ENCODE measurements around the gene EFCAB8. TPM values are rescaled to one million over a fixed set of nuclear protein-coding genes. Genes with fewer than 3 reads are reported as not detected.
A peak's percentile ranks its signal among the peaks of the same experiment; 100 is the strongest.

Gene EFCAB8
- total RNA-seq, 1 experiment from 2014 or later: 0.09 TPM

GRCh38 chr20:33000802-33001466 lies 142.2 kb downstream of the EFCAB8 start:
- no peak overlapping the region for H2BK12ac ChIP-seq (ENCODE audit: insufficient read length, low read depth, low read length)
- peaks cover 0 to 4% (median 0%) of the 10 kb centered on the region in 3 experiments; a peak in 3 of 7 replicates for H3K36me3 Mint-ChIP-seq (ENCODE audit: insufficient read depth in 1 of 3, low read depth in 3 of 3)
- H2AFZ ChIP-seq (ENCODE audit: low read length): no peak overlapping the region
- no peak overlapping the region for H3K23ac ChIP-seq (ENCODE audit: insufficient read length, low read depth, low read length)
- H3K14ac ChIP-seq (ENCODE audit: insufficient read depth, low read length): no peak overlapping the region
- H3K27me3 ChIP-seq (ENCODE audit: insufficient read depth, low read length): no peaks in the 10 kb centered on the region
- TF ChIP-seq CTCF (conservative IDR thresholded peaks at IDR 0.05): no peak
- peaks cover 5% of the 10 kb centered on the region in 2 experiments; a peak in 3 of 5 replicates for H3K9me3 Mint-ChIP-seq
- no peak overlapping the region for H2BK15ac ChIP-seq (ENCODE audit: low read depth, low read length)
- no peak overlapping the region for H3K4me2 ChIP-seq (ENCODE audit: insufficient read depth, insufficient read length, low read length)
- no peak overlapping the region for H4K91ac ChIP-seq (ENCODE audit: insufficient read length, low read depth, low read length)
- H3K4me1 ChIP-seq (ENCODE audit: insufficient read depth, low read length): no peaks in the 10 kb centered on the region
- H3K23me2 ChIP-seq (ENCODE audit: insufficient read length, low read depth, low read length, poor library complexity, severe bottlenecking): no peaks in the 10 kb centered on the region
- H4K20me1 ChIP-seq (ENCODE audit: control insufficient read depth, insufficient read depth, insufficient read length): no peaks in the 10 kb centered on the region
- H3K79me2 ChIP-seq (ENCODE audit: insufficient read depth, low read length): no peaks in the 10 kb centered on the region
- no CpG with 5 or more reads among the region's 9 CpGs for WGBS (ENCODE audit: extremely low coverage, insufficient read length, low lambda C conversion rate)
- no peak overlapping the region for H4K8ac ChIP-seq (replicated peaks; ENCODE audit: insufficient read length, low read depth, low read length)
- no peak overlapping the region for H2BK5ac ChIP-seq (ENCODE audit: insufficient read length, low read length)
- H3K4me1 Mint-ChIP-seq: 0 out of 4 replicates have a peak, but pooled peaks cover 0 to 2% of the 10 kb centered on the region in 2 experiments
- H2BK120ac ChIP-seq (ENCODE audit: low read depth, low read length, poor library complexity, severe bottlenecking): no peak overlapping the region
- H3K27me3 Mint-ChIP-seq (ENCODE audit: low read depth): peaks cover 11% of the 10 kb centered on the region
- H2BK20ac ChIP-seq (ENCODE audit: low read depth, low read length, poor library complexity, severe bottlenecking): no peak overlapping the region
- no peak for DNase-seq
- H3K27ac Mint-ChIP-seq: peak overlapping the region in 1 of 3 experiments; percentile 54; a peak in 2 of 7 replicates
- no peak overlapping the region for H3K18ac ChIP-seq (ENCODE audit: insufficient read length, low read depth, low read length)
- H3K27ac ChIP-seq (ENCODE audit: insufficient read length, low read depth, low read length): no peak overlapping the region
- H3K79me1 ChIP-seq (ENCODE audit: insufficient read depth, low read depth, low read length, poor library complexity, severe bottlenecking): no peaks in the 10 kb centered on the region
- H3K4me3 Mint-ChIP-seq: no peak overlapping the region; a peak in 1 of 5 replicates
- no peak overlapping the region for H3K9ac ChIP-seq (ENCODE audit: extremely low read depth, insufficient read length, low read length)
- H2AK5ac ChIP-seq (ENCODE audit: insufficient read length, low read length): no peak overlapping the region
- H4K5ac ChIP-seq (ENCODE audit: insufficient read length, low read depth, low read length): no peak overlapping the region
- H3K56ac ChIP-seq (ENCODE audit: insufficient read length, low read depth, low read length): no peak overlapping the region
- no peak overlapping the region for H3K4ac ChIP-seq (ENCODE audit: low read depth, low read length)
- H3K9me3 ChIP-seq (ENCODE audit: control insufficient read depth, low read depth, low read length): no peaks in the 10 kb centered on the region
- no peak overlapping the region for H3T11ph ChIP-seq (ENCODE audit: low read length)

Measured in H9 (cell line).